Lower leg skin (tissue), 3 donors: ENCODE data around the gene MYRIP.
"Not testable (repeated sequence)": the region's sequence is repeated elsewhere in the genome, so short reads cannot be mapped to it uniquely, and the experiment has no call there.

Source experiments
- CTCF ChIP-seq, 3 donors: fragments of 450-650 bp; IDR thresholded peaks; one replicate each; pipeline ENCODE4 v1.5.1; 2016; ENCODE audit warnings: antibody characterized with exemption in 3 of 3, mild to moderate bottlenecking in 3 of 3, moderate library complexity in 2 of 3
- POLR2A ChIP-seq, 2 donors: fragments of 450-650 bp; IDR thresholded peaks; one replicate each; pipeline ENCODE4 v1.6.1; 2016 to 2017; ENCODE audit warnings: antibody characterized with exemption in 2 of 2, mild to moderate bottlenecking in 1 of 2, moderate library complexity in 1 of 2

DNA sequence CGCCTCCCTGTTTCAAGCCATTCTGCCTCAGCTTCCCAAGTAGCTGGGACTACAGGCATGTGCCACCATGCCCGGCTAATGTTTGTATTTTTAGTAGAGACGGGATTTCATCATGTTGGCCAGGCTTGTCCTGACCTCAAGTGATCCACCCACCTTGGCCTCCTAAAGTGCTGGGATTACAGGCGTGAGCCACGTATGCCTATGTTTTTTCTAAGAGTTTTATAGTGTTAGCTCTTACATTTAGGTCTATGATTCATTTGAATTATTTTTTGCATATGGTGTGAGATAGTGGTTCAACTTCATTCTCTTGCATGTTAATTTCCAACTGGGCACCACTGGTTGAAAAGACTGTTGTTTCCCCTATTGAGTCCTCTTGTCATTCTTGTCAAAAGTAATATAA, 473.6 kb downstream of the MYRIP start:
- TF ChIP-seq POLR2A, CTCF (IDR thresholded peaks at IDR 0.05): not testable (repeated sequence)
